SK-N-SH treated with all-trans-retinoic acid at 6 μM for 48 hours (cell line): ENCODE data around the gene USP30.

Experiments
- ATAC-seq: fragments of 200-7000 bp; cut with Tn5 transposase; 3 replicates; pipeline ENCODE4 v1.9.1; 2020; ENCODE audit warnings: mild to moderate bottlenecking, moderate library complexity
- ARNTL ChIP-seq: fragments of 450-650 bp; formaldehyde crosslinking; IDR thresholded peaks from 2 replicates; pipeline ENCODE4 v1.5.0; 2020; ENCODE audit warnings: low read depth, mild to moderate bottlenecking, moderate library complexity, borderline replicate concordance
- BACH2 ChIP-seq: fragments of 250-450 bp; sonication (Bioruptor Pico); IDR thresholded peaks from 2 replicates; pipeline ENCODE4 v1.9.0; 2021; ENCODE audit warnings: mild to moderate bottlenecking, borderline replicate concordance
- CSDC2 ChIP-seq: fragments of 250-450 bp; sonication (Bioruptor Pico); IDR thresholded peaks from 2 replicates; pipeline ENCODE4 v1.5.0; 2020; ENCODE audit warnings: mild to moderate bottlenecking, moderate library complexity
- ESRRG ChIP-seq: fragments of 250-450 bp; sonication (Bioruptor Pico); IDR thresholded peaks from 2 replicates; pipeline ENCODE4 v1.6.1; 2021; ENCODE audit warnings: mild to moderate bottlenecking
- GLIS3 ChIP-seq: fragments of 250-450 bp; sonication (Bioruptor Pico); IDR thresholded peaks from 2 replicates; pipeline ENCODE4 v1.5.0; 2020; ENCODE audit warnings: mild to moderate bottlenecking, moderate library complexity
- ISL1 ChIP-seq: fragments of 250-450 bp; sonication (Bioruptor Pico); IDR thresholded peaks from 2 replicates; pipeline ENCODE4 v2.1.2; 2022; ENCODE audit warnings: mild to moderate bottlenecking, moderate library complexity
- OSR1 ChIP-seq: fragments of 250-450 bp; sonication (Bioruptor Pico); IDR thresholded peaks from 2 replicates; pipeline ENCODE4 v1.8.0; 2022; ENCODE audit warnings: moderate library complexity, mild to moderate bottlenecking, inconsistent platforms
- PPARA ChIP-seq: fragments of 250-450 bp; sonication (Bioruptor Pico); IDR thresholded peaks from 2 replicates; pipeline ENCODE4 v1.5.0; 2020; ENCODE audit warnings: mild to moderate bottlenecking, borderline replicate concordance
- RARB ChIP-seq: fragments of 250-450 bp; sonication (Bioruptor Pico); IDR thresholded peaks from 2 replicates; pipeline ENCODE4 v1.8.0; 2021; ENCODE audit warnings: mild to moderate bottlenecking, moderate library complexity
- SNAI2 ChIP-seq: fragments of 250-450 bp; sonication (Bioruptor Pico); IDR thresholded peaks from 2 replicates; pipeline ENCODE4 v1.5.0; 2020; ENCODE audit warnings: mild to moderate bottlenecking, moderate library complexity
- TCF4 ChIP-seq: fragments of 250-450 bp; sonication (Bioruptor Pico); IDR thresholded peaks from 2 replicates; pipeline ENCODE4 v1.8.0; 2021; ENCODE audit warnings: mild to moderate bottlenecking, moderate library complexity, borderline replicate concordance
- TOX ChIP-seq: fragments of 250-450 bp; sonication (Bioruptor Pico); IDR thresholded peaks from 2 replicates; pipeline ENCODE4 v1.8.0; 2021; ENCODE audit warnings: mild to moderate bottlenecking, moderate library complexity, borderline replicate concordance
- ZC3H10 ChIP-seq: fragments of 250-450 bp; sonication (Bioruptor Pico); IDR thresholded peaks from 2 replicates; pipeline ENCODE4 v1.5.1; 2021; ENCODE audit warnings: mild to moderate bottlenecking, moderate library complexity
- ZFP30 ChIP-seq: fragments of 450-650 bp; formaldehyde crosslinking; IDR thresholded peaks from 2 replicates; pipeline ENCODE4 v1.5.0; 2022; ENCODE audit warnings: mild to moderate bottlenecking, moderate library complexity
- ZNF565 ChIP-seq: fragments of 450-650 bp; formaldehyde crosslinking; conservative IDR thresholded peaks from 2 replicates; pipeline ENCODE4 v1.5.0; 2020; ENCODE audit warnings: low read depth, mild to moderate bottlenecking, moderate library complexity
- ZNF70 ChIP-seq: fragments of 450-650 bp; formaldehyde crosslinking; IDR thresholded peaks from 2 replicates; pipeline ENCODE4 v1.5.0; 2020; ENCODE audit warnings: mild to moderate bottlenecking, moderate library complexity
- ZNF8 ChIP-seq: fragments of 450-650 bp; formaldehyde crosslinking; IDR thresholded peaks from 2 replicates; pipeline ENCODE4 v1.5.0; 2020; ENCODE audit warnings: mild to moderate bottlenecking, moderate library complexity
- TF ChIP-seq, protein P1 (sequence below): fragments of 250-450 bp; sonication (Bioruptor Pico); IDR thresholded peaks from 2 replicates; pipeline ENCODE4 v1.5.0; 2020; ENCODE audit warnings: mild to moderate bottlenecking, moderate library complexity
- TF ChIP-seq, protein P2 (sequence below): fragments of 250-450 bp; sonication (Bioruptor Pico); IDR thresholded peaks from 2 replicates; pipeline ENCODE4 v1.5.1; 2021; ENCODE audit warnings: mild to moderate bottlenecking, moderate library complexity
- TF ChIP-seq, protein P3 (sequence below): fragments of 250-450 bp; sonication (Bioruptor Pico); IDR thresholded peaks from 2 replicates; pipeline ENCODE4 v1.8.0; 2020; ENCODE audit warnings: mild to moderate bottlenecking, moderate library complexity, borderline replicate concordance
- TF ChIP-seq, protein P4 (sequence below): fragments of 250-450 bp; sonication (Bioruptor Pico); IDR thresholded peaks from 2 replicates; pipeline ENCODE4 v1.8.0; 2021; ENCODE audit warnings: low read depth, mild to moderate bottlenecking, moderate library complexity, borderline replicate concordance

USP30 gene

DNA sequence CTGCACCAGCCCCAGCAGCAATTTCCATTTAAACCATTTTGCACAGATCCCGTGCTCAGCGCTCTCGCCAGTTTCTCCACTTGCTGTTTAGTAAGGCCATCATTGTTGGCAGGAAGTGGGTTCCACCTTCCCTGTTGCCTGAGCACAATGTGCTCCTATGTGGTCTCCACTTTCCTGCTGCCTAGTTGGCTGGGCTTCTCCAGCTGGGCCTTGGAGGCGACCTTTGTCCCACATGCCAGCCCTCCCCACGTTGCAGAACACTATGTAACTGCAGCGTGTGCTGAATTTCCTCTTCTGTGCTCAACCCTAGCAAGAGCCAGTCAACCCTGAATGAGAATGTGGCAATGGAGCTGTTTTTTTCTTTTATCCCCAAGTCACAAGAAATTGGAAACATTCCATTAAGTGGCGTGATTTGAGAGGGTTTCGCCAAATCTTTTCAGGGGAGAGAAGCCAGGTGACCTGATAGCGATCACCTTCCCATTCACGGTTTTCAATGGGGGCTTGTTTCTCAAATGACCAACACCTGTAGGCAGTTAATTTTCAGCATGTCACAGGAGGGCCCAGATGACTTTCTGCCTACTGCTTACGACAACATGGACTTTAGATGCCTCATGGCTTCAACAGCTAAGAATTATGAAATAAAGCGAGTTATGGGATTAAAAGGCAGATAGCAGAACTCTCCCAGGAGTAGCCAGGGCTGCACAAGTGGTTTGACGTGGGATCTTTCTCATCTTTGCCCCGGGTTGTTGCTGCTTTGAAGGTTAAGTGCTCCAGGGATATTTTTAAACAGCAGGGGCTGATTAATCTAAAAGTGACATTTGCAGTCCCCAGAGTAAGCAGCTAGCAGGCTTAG, 63.6 kb downstream of the USP30 start, which contains the start of gene ACACB:
Gene ACACB, plus strand, starts transcription at position 830 of the 853 bp plus-strand sequence. CDS start 22,819 bp downstream, outside the sequence.
- no peak for ATAC-seq
- TF ChIP-seq ISL1: 0 out of 2 replicates have a peak, but pooled peaks have one; percentile 12
- TF ChIP-seq BACH2 (CRISPR knock-in tag): no peak
- TF ChIP-seq, protein P1, sequence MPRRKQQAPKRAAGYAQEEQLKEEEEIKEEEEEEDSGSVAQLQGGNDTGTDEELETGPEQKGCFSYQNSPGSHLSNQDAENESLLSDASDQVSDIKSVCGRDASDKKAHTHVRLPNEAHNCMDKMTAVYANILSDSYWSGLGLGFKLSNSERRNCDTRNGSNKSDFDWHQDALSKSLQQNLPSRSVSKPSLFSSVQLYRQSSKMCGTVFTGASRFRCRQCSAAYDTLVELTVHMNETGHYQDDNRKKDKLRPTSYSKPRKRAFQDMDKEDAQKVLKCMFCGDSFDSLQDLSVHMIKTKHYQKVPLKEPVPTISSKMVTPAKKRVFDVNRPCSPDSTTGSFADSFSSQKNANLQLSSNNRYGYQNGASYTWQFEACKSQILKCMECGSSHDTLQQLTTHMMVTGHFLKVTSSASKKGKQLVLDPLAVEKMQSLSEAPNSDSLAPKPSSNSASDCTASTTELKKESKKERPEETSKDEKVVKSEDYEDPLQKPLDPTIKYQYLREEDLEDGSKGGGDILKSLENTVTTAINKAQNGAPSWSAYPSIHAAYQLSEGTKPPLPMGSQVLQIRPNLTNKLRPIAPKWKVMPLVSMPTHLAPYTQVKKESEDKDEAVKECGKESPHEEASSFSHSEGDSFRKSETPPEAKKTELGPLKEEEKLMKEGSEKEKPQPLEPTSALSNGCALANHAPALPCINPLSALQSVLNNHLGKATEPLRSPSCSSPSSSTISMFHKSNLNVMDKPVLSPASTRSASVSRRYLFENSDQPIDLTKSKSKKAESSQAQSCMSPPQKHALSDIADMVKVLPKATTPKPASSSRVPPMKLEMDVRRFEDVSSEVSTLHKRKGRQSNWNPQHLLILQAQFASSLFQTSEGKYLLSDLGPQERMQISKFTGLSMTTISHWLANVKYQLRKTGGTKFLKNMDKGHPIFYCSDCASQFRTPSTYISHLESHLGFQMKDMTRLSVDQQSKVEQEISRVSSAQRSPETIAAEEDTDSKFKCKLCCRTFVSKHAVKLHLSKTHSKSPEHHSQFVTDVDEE (CRISPR knock-in tag): no peak

DNA sequence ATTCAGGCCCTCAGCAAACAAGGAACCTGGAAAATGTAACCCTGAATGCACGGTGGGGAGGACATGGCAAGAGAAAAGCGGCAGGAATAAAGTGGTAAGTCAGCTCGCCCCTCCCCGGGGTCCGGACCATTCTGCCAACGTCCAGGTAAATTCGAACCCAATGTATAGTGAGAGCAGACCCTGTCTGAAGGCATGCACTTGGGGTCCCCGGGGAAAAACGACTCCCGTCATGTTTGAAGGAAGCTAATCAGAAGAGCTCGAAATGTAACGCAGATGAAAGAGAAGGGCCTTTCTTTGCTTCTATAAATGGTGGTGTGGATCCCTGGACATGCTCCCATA, 64.2 kb downstream of the USP30 start:
- no peak for TF ChIP-seq ZNF8 (CRISPR knock-in tag)
- no peak for TF ChIP-seq ZC3H10 (CRISPR knock-in tag)
- TF ChIP-seq ESRRG (CRISPR knock-in tag): no peak
- no peak for TF ChIP-seq ZFP30 (CRISPR knock-in tag)
- TF ChIP-seq, protein P1 (CRISPR knock-in tag): no peak
- TF ChIP-seq TCF4 (CRISPR knock-in tag): no peak
- TF ChIP-seq GLIS3 (CRISPR knock-in tag): no peak
- TF ChIP-seq, protein P2, sequence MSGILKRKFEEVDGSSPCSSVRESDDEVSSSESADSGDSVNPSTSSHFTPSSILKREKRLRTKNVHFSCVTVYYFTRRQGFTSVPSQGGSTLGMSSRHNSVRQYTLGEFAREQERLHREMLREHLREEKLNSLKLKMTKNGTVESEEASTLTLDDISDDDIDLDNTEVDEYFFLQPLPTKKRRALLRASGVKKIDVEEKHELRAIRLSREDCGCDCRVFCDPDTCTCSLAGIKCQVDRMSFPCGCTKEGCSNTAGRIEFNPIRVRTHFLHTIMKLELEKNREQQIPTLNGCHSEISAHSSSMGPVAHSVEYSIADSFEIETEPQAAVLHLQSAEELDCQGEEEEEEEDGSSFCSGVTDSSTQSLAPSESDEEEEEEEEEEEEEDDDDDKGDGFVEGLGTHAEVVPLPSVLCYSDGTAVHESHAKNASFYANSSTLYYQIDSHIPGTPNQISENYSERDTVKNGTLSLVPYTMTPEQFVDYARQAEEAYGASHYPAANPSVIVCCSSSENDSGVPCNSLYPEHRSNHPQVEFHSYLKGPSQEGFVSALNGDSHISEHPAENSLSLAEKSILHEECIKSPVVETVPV (CRISPR knock-in tag): no peak
- no peak for TF ChIP-seq OSR1 (CRISPR knock-in tag)
- TF ChIP-seq ZNF70 (CRISPR knock-in tag): no peak
- TF ChIP-seq SNAI2: no peak
- TF ChIP-seq ZNF565: no peak
- TF ChIP-seq, protein P3, sequence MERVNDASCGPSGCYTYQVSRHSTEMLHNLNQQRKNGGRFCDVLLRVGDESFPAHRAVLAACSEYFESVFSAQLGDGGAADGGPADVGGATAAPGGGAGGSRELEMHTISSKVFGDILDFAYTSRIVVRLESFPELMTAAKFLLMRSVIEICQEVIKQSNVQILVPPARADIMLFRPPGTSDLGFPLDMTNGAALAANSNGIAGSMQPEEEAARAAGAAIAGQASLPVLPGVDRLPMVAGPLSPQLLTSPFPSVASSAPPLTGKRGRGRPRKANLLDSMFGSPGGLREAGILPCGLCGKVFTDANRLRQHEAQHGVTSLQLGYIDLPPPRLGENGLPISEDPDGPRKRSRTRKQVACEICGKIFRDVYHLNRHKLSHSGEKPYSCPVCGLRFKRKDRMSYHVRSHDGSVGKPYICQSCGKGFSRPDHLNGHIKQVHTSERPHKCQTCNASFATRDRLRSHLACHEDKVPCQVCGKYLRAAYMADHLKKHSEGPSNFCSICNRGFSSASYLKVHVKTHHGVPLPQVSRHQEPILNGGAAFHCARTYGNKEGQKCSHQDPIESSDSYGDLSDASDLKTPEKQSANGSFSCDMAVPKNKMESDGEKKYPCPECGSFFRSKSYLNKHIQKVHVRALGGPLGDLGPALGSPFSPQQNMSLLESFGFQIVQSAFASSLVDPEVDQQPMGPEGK: no peak
- no peak for TF ChIP-seq RARB (CRISPR knock-in tag)
- TF ChIP-seq, protein P4, sequence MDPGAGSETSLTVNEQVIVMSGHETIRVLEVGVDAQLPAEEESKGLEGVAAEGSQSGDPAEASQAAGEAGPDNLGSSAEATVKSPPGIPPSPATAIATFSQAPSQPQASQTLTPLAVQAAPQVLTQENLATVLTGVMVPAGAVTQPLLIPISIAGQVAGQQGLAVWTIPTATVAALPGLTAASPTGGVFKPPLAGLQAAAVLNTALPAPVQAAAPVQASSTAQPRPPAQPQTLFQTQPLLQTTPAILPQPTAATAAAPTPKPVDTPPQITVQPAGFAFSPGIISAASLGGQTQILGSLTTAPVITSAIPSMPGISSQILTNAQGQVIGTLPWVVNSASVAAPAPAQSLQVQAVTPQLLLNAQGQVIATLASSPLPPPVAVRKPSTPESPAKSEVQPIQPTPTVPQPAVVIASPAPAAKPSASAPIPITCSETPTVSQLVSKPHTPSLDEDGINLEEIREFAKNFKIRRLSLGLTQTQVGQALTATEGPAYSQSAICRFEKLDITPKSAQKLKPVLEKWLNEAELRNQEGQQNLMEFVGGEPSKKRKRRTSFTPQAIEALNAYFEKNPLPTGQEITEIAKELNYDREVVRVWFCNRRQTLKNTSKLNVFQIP (CRISPR knock-in tag): no peak
- no peak for ATAC-seq

DNA sequence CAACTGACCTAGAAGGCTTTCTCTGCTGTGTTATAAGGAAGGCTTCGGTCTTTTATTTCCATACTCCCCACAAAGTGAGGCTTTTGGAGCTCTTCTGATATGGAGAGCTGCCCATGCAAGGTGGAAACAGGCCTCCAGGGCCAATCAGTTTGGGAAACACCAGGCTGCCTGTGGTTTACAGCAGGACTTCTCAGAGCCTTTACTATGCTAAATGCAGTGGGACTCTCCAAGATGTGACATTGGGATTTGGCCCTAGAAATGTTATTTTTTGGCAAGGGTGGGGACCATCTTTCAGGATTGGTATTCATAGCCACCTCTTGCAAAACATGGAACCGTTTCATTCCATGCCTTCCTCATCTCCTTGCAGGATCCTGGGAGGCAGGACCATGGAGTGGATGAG, 67.7 kb downstream of the USP30 start:
- ATAC-seq: no peak
- TF ChIP-seq RARB (CRISPR knock-in tag) (no peak), ESRRG (CRISPR knock-in tag) (no peak), ZC3H10 (CRISPR knock-in tag) (no peak), OSR1 (CRISPR knock-in tag) (no peak), TCF4 (CRISPR knock-in tag) (no peak), CSDC2 (CRISPR knock-in tag) (no peak), BACH2 (CRISPR knock-in tag) (no peak), ARNTL (no peak), ZNF70 (CRISPR knock-in tag) (no peak), TOX (CRISPR knock-in tag) (no peak), PPARA (no peak), ZNF8 (CRISPR knock-in tag) (no peak)
- TF ChIP-seq, protein P2 (CRISPR knock-in tag): no peak
- TF ChIP-seq, protein P4 (CRISPR knock-in tag): no peak
- TF ChIP-seq, all 23 proteins: peak for 0
